K562 (cell line): ENCODE data around the gene CSNK1G2. TPM values are rescaled to one million over a fixed set of nuclear protein-coding genes. Genes with fewer than 3 reads are reported as not detected.

Source experiments
- CREB5 ChIP-seq: fragments of 250-450 bp; sonication (Bioruptor Pico); IDR thresholded peaks from 2 replicates; pipeline ENCODE4 v1.5.0; 2020; ENCODE audit warnings: mild to moderate bottlenecking
- MEIS2 ChIP-seq: fragments of 450-650 bp; IDR thresholded peaks from 2 replicates; pipeline ENCODE4 v1.6.1; 2014; ENCODE audit warnings: mild to moderate bottlenecking; ENCODE audit not compliant: partially characterized antibody
- PATZ1 ChIP-seq: fragments of 250-450 bp; sonication (Bioruptor Pico); IDR thresholded peaks from 2 replicates; pipeline ENCODE4 v1.5.0; 2020; ENCODE audit warnings: mild to moderate bottlenecking, borderline replicate concordance
- PHF20 ChIP-seq: fragments of 450-650 bp; IDR thresholded peaks from 2 replicates; pipeline ENCODE4 v1.6.1; 2018; ENCODE audit not compliant: partially characterized antibody
- RBM17 ChIP-seq: fragments of 200-400 bp; formaldehyde crosslinking; IDR thresholded peaks from 2 replicates; pipeline ENCODE4 v1.6.1; 2017; ENCODE audit warnings: low read depth, mild to moderate bottlenecking, low read length, borderline replicate concordance
- RHOXF2B ChIP-seq: fragments of 250-450 bp; sonication (Bioruptor Pico); conservative IDR thresholded peaks from 2 replicates; pipeline ENCODE4 v1.5.1; 2021
- SAFB2 ChIP-seq: fragments of 200-400 bp; formaldehyde crosslinking; IDR thresholded peaks from 2 replicates; pipeline ENCODE4 v1.6.1; 2018; ENCODE audit warnings: borderline replicate concordance, low read length, low read depth, moderate library complexity; ENCODE audit not compliant: severe bottlenecking
- ZNF23 ChIP-seq: fragments of 250-450 bp; sonication (Bioruptor Pico); IDR thresholded peaks from 2 replicates; pipeline ENCODE4 v1.4.0; 2020; ENCODE audit warnings: mild to moderate bottlenecking
- ZNF551 ChIP-seq: fragments of 250-450 bp; sonication (Bioruptor Pico); IDR thresholded peaks from 2 replicates; pipeline ENCODE4 v1.5.0; 2021; ENCODE audit warnings: mild to moderate bottlenecking, moderate library complexity
- polyA plus RNA-seq, 8 experiments: library from polyadenylated mRNA; depleted of rRNA in 4 of 8; stranded (reverse) in 5 of 8; unstranded in 3 of 8; fragments of >200 nt; fragmentation: Nextera tagmentation in 2 of 8; fragmentation: Illumina TruSeq in 1 of 8; extraction: Ambion mirVana in 2 of 8; extraction: Trizol in 1 of 8; gene quantifications; 2 replicates each; pipeline versions ENCODE4 v1.2.1 to v1.2.3, GENCODE V29; 2011 to 2014; ENCODE audit warnings: inconsistent platforms in 1 of 8, missing spikeins in 1 of 8
- total RNA-seq, 7 experiments: library from RNA; depleted of rRNA in 6 of 7; stranded (reverse); fragments of >200 nt in 6 of 7; fragmentation: Illumina TruSeq in 2 of 7; extraction: Trizol in 2 of 7; gene quantifications; 2 replicates each; pipeline versions ENCODE4 v1.2.1 to v1.2.3, GENCODE V29; 2011 to 2021; ENCODE audit warnings: low replicate concordance in 1 of 7
- TF ChIP-seq, protein P1 (sequence below): fragments of 450-650 bp; IDR thresholded peaks from 2 replicates; pipeline ENCODE4 v1.6.1; 2017; ENCODE audit warnings: antibody characterized with exemption, mild to moderate bottlenecking
- TF ChIP-seq, protein P2 (sequence below): sonication (generic); formaldehyde crosslinking; IDR thresholded peaks from 2 replicates; pipeline ENCODE4 v1.8.0; 2022; ENCODE audit warnings: mild to moderate bottlenecking, missing genetic modification reagents, borderline replicate concordance
- TF ChIP-seq, protein P3 (sequence below): sonication (generic); formaldehyde crosslinking; IDR thresholded peaks from 2 replicates; pipeline ENCODE4 v1.8.1; 2022; ENCODE audit warnings: missing genetic modification reagents
- TF ChIP-seq, protein P4 (sequence below), 2 experiments: fragments of 450-650 bp in 1 of 2; sonication (generic) in 1 of 2; formaldehyde crosslinking in 1 of 2; IDR thresholded peaks in 1 of 2; conservative IDR thresholded peaks in 1 of 2; 2 replicates each; pipeline versions ENCODE4 v1.6.1 to v1.8.1; 2016 to 2023; ENCODE audit warnings: mild to moderate bottlenecking in 2 of 2, moderate library complexity in 2 of 2, inconsistent platforms in 1 of 2, missing genetic modification reagents in 1 of 2

CSNK1G2 gene
- total and polyA plus RNA-seq, 9 of the 15 experiments (the other 6 are each of a cell fraction or from before 2014, with no cell fraction given): 0.48 to 119 (median 49.5) TPM

DNA sequence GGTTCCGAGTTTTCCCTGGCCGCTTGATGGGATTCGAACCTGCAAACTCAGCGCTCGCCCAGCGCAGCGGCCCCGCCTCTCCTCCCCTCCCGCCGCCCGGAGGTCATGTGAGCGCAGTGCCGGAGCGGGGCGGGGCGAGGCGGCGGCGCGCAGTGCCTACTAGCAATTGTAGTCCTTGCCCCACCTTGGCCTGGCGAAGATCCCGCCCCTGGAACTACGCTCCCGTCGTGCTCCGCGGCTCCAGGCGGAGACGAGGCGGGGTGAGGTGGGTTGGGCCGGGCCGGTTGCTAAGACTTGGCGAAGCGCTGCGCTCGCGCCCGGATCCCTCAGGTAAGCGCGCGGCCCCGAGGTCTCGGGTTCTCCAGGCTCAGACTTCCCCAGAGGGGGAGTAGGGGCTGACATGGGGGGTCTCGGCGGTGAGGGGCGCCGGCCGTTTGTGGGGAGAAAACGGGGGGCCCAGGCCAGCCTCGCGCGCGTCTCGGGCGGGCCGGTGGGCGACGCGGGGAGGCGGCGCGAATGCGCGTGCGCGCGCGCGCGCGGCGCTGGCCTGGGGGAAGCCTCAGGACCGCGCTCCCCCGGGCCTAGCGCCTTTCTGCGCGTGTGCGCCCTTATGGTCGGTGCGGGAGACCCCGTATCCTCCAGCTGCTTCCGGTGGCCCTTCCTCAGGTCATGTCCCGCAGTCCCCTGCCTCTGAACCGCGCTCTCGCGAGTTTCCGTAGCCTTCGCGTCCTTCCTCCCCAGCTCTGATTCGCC, 35.7 kb upstream of the CSNK1G2 start, which contains the start of the genes ADAT3 and SCAMP4 (continued):
- TF ChIP-seq, protein P1, sequence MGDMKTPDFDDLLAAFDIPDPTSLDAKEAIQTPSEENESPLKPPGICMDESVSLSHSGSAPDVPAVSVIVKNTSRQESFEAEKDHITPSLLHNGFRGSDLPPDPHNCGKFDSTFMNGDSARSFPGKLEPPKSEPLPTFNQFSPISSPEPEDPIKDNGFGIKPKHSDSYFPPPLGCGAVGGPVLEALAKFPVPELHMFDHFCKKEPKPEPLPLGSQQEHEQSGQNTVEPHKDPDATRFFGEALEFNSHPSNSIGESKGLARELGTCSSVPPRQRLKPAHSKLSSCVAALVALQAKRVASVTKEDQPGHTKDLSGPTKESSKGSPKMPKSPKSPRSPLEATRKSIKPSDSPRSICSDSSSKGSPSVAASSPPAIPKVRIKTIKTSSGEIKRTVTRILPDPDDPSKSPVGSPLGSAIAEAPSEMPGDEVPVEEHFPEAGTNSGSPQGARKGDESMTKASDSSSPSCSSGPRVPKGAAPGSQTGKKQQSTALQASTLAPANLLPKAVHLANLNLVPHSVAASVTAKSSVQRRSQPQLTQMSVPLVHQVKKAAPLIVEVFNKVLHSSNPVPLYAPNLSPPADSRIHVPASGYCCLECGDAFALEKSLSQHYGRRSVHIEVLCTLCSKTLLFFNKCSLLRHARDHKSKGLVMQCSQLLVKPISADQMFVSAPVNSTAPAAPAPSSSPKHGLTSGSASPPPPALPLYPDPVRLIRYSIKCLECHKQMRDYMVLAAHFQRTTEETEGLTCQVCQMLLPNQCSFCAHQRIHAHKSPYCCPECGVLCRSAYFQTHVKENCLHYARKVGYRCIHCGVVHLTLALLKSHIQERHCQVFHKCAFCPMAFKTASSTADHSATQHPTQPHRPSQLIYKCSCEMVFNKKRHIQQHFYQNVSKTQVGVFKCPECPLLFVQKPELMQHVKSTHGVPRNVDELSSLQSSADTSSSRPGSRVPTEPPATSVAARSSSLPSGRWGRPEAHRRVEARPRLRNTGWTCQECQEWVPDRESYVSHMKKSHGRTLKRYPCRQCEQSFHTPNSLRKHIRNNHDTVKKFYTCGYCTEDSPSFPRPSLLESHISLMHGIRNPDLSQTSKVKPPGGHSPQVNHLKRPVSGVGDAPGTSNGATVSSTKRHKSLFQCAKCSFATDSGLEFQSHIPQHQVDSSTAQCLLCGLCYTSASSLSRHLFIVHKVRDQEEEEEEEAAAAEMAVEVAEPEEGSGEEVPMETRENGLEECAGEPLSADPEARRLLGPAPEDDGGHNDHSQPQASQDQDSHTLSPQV: peak; percentile 90
- TF ChIP-seq, protein P2, sequence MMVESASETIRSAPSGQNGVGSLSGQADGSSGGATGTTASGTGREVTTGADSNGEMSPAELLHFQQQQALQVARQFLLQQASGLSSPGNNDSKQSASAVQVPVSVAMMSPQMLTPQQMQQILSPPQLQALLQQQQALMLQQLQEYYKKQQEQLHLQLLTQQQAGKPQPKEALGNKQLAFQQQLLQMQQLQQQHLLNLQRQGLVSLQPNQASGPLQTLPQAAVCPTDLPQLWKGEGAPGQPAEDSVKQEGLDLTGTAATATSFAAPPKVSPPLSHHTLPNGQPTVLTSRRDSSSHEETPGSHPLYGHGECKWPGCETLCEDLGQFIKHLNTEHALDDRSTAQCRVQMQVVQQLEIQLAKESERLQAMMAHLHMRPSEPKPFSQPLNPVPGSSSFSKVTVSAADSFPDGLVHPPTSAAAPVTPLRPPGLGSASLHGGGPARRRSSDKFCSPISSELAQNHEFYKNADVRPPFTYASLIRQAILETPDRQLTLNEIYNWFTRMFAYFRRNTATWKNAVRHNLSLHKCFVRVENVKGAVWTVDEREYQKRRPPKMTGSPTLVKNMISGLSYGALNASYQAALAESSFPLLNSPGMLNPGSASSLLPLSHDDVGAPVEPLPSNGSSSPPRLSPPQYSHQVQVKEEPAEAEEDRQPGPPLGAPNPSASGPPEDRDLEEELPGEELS: 0 out of 2 replicates have a peak, but pooled peaks have one; percentile 52
- TF ChIP-seq CREB5 (CRISPR knock-in tag) (no peak), PHF20 (peak; percentile 37), PATZ1 (CRISPR knock-in tag) (no peak), RBM17 (no peak), ZNF551 (CRISPR knock-in tag) (no peak), SAFB2 (no peak), ZNF23 (CRISPR knock-in tag) (0 out of 2 replicates have a peak, but pooled peaks have one; percentile 27), RHOXF2B (no peak), MEIS2 (peak; percentile 63)
- TF ChIP-seq, protein P3, sequence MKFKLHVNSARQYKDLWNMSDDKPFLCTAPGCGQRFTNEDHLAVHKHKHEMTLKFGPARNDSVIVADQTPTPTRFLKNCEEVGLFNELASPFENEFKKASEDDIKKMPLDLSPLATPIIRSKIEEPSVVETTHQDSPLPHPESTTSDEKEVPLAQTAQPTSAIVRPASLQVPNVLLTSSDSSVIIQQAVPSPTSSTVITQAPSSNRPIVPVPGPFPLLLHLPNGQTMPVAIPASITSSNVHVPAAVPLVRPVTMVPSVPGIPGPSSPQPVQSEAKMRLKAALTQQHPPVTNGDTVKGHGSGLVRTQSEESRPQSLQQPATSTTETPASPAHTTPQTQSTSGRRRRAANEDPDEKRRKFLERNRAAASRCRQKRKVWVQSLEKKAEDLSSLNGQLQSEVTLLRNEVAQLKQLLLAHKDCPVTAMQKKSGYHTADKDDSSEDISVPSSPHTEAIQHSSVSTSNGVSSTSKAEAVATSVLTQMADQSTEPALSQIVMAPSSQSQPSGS: no peak
- TF ChIP-seq, protein P4, sequence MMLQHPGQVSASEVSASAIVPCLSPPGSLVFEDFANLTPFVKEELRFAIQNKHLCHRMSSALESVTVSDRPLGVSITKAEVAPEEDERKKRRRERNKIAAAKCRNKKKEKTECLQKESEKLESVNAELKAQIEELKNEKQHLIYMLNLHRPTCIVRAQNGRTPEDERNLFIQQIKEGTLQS (IDR thresholded peaks at IDR 0.05): no peak
- TF ChIP-seq, protein P4 (CRISPR knock-in tag; conservative IDR thresholded peaks at IDR 0.05): no peak
